Tibial nerve (tissue), 4 donors: ENCODE data around the gene PIK3CA.
"Not testable (repeated sequence)": the region's sequence is repeated elsewhere in the genome, so short reads cannot be mapped to it uniquely, and the experiment has no call there.

Experiments used
- CTCF ChIP-seq, 5 experiments: fragments of 200-600 bp in 3 of 5; fragments of 450-650 bp in 2 of 5; sonication (generic) in 3 of 5; IDR thresholded peaks; one replicate each; pipeline ENCODE4 v1.5.1; 2016 to 2019; ENCODE audit warnings: antibody characterized with exemption in 5 of 5, mild to moderate bottlenecking in 3 of 5, moderate library complexity in 2 of 5
- EP300 ChIP-seq, 2 donors: sonication (generic); formaldehyde crosslinking; IDR thresholded peaks; one replicate each; pipeline ENCODE4 v1.6.1; 2017; ENCODE audit warnings: antibody characterized with exemption in 2 of 2, mild to moderate bottlenecking in 1 of 2

- TF ChIP-seq CTCF, EP300 (IDR thresholded peaks at IDR 0.05): not testable (repeated sequence)
These were observed 92.1 kb downstream of the PIK3CA start for GRCh38 chr3:179240299-179240698.
